HCT116 (cell line): ENCODE data around the gene FXYD1.

ENCODE experiments used
- POLR2A ChIP-seq: IDR thresholded peaks from 2 replicates; pipeline ENCODE4 v1.7.0; 2011; ENCODE audit warnings: borderline replicate concordance; ENCODE audit not compliant: insufficient read depth, insufficient read length; ENCODE audit errors: extremely low read depth
- SIN3A ChIP-seq: IDR thresholded peaks from 2 replicates; pipeline ENCODE4 v1.6.1; 2012; ENCODE audit warnings: low read depth
- SP1 ChIP-seq: IDR thresholded peaks from 2 replicates; pipeline ENCODE4 v1.6.1; 2012; ENCODE audit warnings: low read depth
- SRF ChIP-seq: IDR thresholded peaks from 2 replicates; pipeline ENCODE4 v1.6.1; 2012; ENCODE audit warnings: low read depth
- TCF7L2 ChIP-seq: IDR thresholded peaks from 2 replicates; pipeline ENCODE4 v1.7.0; 2011; ENCODE audit warnings: borderline replicate concordance, inconsistent platforms; ENCODE audit not compliant: insufficient read depth, insufficient read length; ENCODE audit errors: extremely low read depth
- TF ChIP-seq, protein P1 (sequence below): IDR thresholded peaks from 2 replicates; pipeline ENCODE4 v1.6.1; 2011; ENCODE audit warnings: mild to moderate bottlenecking, low read length, moderate library complexity; ENCODE audit not compliant: insufficient replicate concordance; ENCODE audit errors: extremely low read depth
- TF ChIP-seq, protein P2 (sequence below), 3 experiments: fragments of 200-600 bp in 1 of 3; sonication (generic) in 1 of 3; IDR thresholded peaks in 2 of 3; conservative IDR thresholded peaks in 1 of 3; 2 replicates each; pipeline ENCODE4 v1.5.1; 2012 to 2017; ENCODE audit warnings: low read depth in 2 of 3, low read length in 2 of 3, antibody characterized with exemption in 1 of 3, borderline replicate concordance in 1 of 3, control low read depth in 1 of 3, mild to moderate bottlenecking in 1 of 3, mixed read lengths in 1 of 3, mixed run types in 1 of 3, moderate library complexity in 1 of 3; ENCODE audit not compliant: insufficient read depth in 1 of 3
- TF ChIP-seq, protein P3 (sequence below): IDR thresholded peaks from 2 replicates; pipeline ENCODE4 v1.6.1; 2012; ENCODE audit warnings: low read depth

DNA sequence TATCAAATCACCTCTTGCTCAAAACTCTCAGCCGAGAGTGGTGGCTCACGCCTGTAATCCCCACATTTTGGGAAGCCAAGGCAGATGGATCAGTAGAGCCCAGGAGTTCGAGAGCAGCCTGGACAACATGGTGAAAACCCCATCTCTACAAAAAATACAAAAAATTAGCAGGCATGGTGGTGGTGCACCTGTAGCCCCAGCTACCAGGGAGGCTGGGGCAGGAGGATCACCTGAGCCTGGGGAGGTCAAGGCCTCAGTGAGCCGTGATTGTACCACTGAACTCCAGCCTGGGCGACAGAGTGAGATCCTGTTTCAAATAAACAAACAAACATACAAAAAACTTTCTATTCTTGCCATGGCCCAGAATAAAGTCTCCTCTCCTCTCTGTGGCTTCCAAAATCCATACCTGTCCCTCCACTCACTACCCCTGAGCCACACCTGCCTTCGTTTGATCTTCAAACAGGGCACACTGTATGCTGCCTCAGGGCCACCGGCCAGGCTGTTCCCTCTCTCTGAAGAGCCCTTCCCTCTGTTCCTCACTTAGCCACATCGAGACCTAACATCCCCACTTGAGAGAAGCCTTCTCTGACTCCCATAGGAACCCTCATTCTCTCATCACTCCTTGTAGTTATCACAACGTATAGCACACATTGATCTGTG, 10.1 kb upstream of the FXYD1 start:
- TF ChIP-seq, protein P1, sequence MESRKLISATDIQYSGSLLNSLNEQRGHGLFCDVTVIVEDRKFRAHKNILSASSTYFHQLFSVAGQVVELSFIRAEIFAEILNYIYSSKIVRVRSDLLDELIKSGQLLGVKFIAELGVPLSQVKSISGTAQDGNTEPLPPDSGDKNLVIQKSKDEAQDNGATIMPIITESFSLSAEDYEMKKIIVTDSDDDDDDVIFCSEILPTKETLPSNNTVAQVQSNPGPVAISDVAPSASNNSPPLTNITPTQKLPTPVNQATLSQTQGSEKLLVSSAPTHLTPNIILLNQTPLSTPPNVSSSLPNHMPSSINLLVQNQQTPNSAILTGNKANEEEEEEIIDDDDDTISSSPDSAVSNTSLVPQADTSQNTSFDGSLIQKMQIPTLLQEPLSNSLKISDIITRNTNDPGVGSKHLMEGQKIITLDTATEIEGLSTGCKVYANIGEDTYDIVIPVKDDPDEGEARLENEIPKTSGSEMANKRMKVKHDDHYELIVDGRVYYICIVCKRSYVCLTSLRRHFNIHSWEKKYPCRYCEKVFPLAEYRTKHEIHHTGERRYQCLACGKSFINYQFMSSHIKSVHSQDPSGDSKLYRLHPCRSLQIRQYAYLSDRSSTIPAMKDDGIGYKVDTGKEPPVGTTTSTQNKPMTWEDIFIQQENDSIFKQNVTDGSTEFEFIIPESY, result no peak
- TF ChIP-seq, protein P2, sequence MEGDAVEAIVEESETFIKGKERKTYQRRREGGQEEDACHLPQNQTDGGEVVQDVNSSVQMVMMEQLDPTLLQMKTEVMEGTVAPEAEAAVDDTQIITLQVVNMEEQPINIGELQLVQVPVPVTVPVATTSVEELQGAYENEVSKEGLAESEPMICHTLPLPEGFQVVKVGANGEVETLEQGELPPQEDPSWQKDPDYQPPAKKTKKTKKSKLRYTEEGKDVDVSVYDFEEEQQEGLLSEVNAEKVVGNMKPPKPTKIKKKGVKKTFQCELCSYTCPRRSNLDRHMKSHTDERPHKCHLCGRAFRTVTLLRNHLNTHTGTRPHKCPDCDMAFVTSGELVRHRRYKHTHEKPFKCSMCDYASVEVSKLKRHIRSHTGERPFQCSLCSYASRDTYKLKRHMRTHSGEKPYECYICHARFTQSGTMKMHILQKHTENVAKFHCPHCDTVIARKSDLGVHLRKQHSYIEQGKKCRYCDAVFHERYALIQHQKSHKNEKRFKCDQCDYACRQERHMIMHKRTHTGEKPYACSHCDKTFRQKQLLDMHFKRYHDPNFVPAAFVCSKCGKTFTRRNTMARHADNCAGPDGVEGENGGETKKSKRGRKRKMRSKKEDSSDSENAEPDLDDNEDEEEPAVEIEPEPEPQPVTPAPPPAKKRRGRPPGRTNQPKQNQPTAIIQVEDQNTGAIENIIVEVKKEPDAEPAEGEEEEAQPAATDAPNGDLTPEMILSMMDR (IDR thresholded peaks at IDR 0.05 in 2 of 3, conservative IDR thresholded peaks at IDR 0.05 in 1 of 3; ENCODE audit: borderline replicate concordance in 1 of 3, insufficient read depth in 1 of 3, low read depth in 2 of 3, low read length in 2 of 3), result no peak
- TF ChIP-seq SRF (no peak), SIN3A (no peak), POLR2A (no peak), SP1 (no peak), TCF7L2 (no peak)
- TF ChIP-seq, protein P3, sequence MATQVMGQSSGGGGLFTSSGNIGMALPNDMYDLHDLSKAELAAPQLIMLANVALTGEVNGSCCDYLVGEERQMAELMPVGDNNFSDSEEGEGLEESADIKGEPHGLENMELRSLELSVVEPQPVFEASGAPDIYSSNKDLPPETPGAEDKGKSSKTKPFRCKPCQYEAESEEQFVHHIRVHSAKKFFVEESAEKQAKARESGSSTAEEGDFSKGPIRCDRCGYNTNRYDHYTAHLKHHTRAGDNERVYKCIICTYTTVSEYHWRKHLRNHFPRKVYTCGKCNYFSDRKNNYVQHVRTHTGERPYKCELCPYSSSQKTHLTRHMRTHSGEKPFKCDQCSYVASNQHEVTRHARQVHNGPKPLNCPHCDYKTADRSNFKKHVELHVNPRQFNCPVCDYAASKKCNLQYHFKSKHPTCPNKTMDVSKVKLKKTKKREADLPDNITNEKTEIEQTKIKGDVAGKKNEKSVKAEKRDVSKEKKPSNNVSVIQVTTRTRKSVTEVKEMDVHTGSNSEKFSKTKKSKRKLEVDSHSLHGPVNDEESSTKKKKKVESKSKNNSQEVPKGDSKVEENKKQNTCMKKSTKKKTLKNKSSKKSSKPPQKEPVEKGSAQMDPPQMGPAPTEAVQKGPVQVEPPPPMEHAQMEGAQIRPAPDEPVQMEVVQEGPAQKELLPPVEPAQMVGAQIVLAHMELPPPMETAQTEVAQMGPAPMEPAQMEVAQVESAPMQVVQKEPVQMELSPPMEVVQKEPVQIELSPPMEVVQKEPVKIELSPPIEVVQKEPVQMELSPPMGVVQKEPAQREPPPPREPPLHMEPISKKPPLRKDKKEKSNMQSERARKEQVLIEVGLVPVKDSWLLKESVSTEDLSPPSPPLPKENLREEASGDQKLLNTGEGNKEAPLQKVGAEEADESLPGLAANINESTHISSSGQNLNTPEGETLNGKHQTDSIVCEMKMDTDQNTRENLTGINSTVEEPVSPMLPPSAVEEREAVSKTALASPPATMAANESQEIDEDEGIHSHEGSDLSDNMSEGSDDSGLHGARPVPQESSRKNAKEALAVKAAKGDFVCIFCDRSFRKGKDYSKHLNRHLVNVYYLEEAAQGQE, result no peak
